ENCODE data around the gene PHF13. TPM values are rescaled to one million over a fixed set of nuclear protein-coding genes. Genes with fewer than 3 reads are reported as not detected.

PHF13 gene
- total RNA-seq, 2 donors from 2014 or later = 13.8 to 79.2 TPM

GRCh38 chr1:6646499-6647148 is 33.1 kb downstream of the PHF13 start:
- TF ChIP-seq CTCF (IDR thresholded peaks at IDR 0.05) (peak in 3 of 4 experiments; percentile 56 to 81 (median 68)), POLR2A (IDR thresholded peaks at IDR 0.05) (no peak), POLR2AphosphoS5 (IDR thresholded peaks at IDR 0.05) (peak; percentile 52)
- no peak overlapping the region for H3K27ac ChIP-seq
- no peaks in the 10 kb centered on the region for H3K4me1 ChIP-seq (replicated peaks)
- WGBS = 58% methylated on average over 10 of the region's 10 CpGs
- no peaks in the 10 kb centered on the region for H3K36me3 ChIP-seq
- H3K27me3 ChIP-seq (replicated peaks; ENCODE audit: insufficient read depth) = no peaks in the 10 kb centered on the region
- peak; percentile 29 for DNase-seq (ENCODE audit: low spot score)
- no peaks in the 10 kb centered on the region for H3K9me3 ChIP-seq
- intact Hi-C loops (cut with DNase I) = loop anchor here (2.0 kb wide), 1 partner anchor 158 kb away; no protein-coding TSS in a partner anchor
- H3K4me3 ChIP-seq = no peak overlapping the region

DNA sequence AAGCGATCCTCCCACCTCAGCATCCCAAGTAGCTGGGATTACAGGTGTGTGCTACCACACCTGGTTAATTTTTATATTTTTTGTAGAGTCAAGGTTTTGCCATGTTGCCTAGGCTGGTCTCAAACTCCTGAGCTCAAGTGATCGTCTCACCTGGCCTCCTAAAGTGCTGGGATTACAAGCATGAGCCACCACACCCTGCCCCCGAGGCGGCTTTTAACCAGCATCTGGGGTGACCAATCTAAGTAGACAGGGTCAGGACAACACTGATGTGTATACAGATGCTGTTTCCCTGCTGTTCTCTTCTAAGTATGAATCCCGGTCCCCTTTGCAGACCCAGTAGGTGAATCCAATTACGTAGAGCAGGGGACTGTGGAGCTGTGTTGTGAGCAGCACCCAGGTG is 35.0 kb downstream of the PHF13 start:
- H3K9me3 ChIP-seq = no peaks in the 10 kb centered on the region
- whole genome bisulfite sequencing = 89% methylated on average over 6 of the region's 6 CpGs
- H3K4me1 ChIP-seq (replicated peaks) = no peaks in the 10 kb centered on the region
- TF ChIP-seq POLR2A (IDR thresholded peaks at IDR 0.05) = no peak
- no peak for TF ChIP-seq POLR2AphosphoS5 (IDR thresholded peaks at IDR 0.05)
- DNase-seq (ENCODE audit: low spot score) = no peak
- no peaks in the 10 kb centered on the region for H3K27me3 ChIP-seq (replicated peaks; ENCODE audit: insufficient read depth)
- no peaks in the 10 kb centered on the region for H3K36me3 ChIP-seq
- H3K4me3 ChIP-seq = no peak overlapping the region
- intact Hi-C loops (cut with DNase I) = no loop called here
- no peak overlapping the region for H3K27ac ChIP-seq

DNA sequence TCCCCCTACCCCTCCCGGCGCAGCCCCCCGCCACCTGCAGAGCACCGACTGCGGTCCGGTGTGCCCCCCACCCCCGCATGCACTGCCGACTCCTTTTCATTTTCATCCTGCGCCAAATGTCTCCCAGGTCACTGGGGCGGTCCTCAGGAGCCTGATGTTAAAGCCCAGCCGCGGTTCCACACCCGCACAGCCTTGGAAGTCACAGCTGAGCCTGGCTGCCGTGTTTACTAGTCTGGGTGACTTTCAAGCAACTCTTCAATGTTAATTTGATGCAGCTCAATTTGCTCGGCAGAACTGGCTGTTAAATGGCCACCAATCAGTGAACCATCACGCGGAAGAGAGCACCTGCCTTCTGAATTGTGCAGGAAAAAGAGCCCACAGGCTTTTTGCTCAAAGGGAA is 38.4 kb downstream of the PHF13 start:
- no peak for TF ChIP-seq POLR2AphosphoS5 (IDR thresholded peaks at IDR 0.05)
- TF ChIP-seq CTCF (IDR thresholded peaks at IDR 0.05) = no peak
- TF ChIP-seq POLR2A (IDR thresholded peaks at IDR 0.05) = no peak
- Histone ChIP-seq H3K4me3 (no peak overlapping the region), H3K27me3 (replicated peaks; ENCODE audit: insufficient read depth) (no peaks in the 10 kb centered on the region), H3K27ac (no peak overlapping the region), H3K36me3 (no peaks in the 10 kb centered on the region), H3K4me1 (replicated peaks) (no peaks in the 10 kb centered on the region), H3K9me3 (no peaks in the 10 kb centered on the region)
- no peak for DNase-seq (ENCODE audit: low spot score)
- 70% methylated on average over 17 of the region's 17 CpGs for WGBS
- intact Hi-C loops (cut with DNase I) = no loop called here

DNA sequence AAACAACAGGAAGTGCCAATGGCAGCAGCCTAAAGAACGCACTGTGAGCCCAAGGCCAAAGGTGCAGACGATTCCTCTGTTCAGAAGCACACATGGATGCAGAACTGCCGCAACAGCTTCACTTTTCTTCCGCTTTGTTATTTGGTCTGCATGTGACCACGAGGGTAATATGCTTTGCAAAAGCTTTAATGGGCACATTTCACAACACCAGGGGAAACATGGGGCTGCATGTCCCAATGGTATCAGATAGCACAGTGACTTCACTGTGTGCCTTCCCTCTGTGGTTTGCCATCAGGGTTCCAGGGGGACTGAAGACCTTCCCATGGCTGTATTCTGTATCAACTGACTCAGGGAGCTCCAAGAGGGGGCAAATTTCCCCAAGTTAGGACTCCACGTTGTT is 39.5 kb downstream of the PHF13 start:
- 78% methylated on average over 6 of the region's 6 CpGs for WGBS
- H3K9me3 ChIP-seq = no peaks in the 10 kb centered on the region
- TF ChIP-seq POLR2A (IDR thresholded peaks at IDR 0.05) (no peak), POLR2AphosphoS5 (IDR thresholded peaks at IDR 0.05) (no peak)
- no peaks in the 10 kb centered on the region for H3K4me1 ChIP-seq (replicated peaks)
- H3K4me3 ChIP-seq = no peak overlapping the region
- intact Hi-C loops (cut with DNase I) = no loop called here
- no peak overlapping the region for H3K27ac ChIP-seq
- DNase-seq (ENCODE audit: low spot score) = no peak
- no peaks in the 10 kb centered on the region for H3K36me3 ChIP-seq
- no peaks in the 10 kb centered on the region for H3K27me3 ChIP-seq (replicated peaks; ENCODE audit: insufficient read depth)

DNA sequence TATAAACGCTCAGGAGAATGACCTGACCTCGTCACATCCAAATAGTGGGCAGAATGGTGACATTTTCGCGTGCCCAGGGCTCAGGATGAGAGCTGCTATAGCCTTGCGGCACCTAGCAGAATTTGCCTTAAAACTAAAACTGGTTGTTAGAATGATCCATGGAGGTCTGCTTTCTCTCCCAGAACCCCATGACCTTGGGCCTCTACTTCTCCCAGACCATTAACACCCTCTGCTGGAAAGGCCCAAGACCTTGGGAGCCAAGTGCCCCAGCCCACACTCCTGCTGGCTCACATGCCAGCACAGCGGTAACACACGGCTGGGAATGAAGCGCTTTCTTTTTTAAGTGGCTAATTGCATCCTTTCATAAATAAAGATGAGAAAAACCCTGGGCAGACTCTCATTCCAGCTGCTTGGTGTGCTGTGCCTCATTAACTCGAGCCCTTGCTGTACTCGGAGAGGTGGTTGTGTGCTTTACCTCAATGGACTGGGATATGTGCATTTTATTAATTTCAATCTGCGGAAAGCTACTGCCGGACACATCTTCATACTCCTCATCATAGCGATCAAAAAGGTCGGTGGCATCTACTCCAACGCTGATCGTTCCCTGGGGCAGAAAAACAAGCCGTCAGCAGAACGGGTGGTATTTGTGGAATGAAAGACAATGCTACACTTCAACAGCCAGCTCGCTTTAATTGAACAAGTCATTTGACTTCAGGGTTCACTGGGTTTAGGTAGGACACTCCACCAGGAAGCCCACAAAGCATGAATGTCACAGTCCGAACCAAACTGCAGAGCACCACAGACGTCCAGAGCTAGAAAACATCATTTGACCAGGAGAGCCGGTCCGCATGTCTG is 40.1 kb downstream of the PHF13 start:
- intact Hi-C loops (cut with DNase I) = no loop called here

More for the DNA sequence above, 40.1 kb downstream of the PHF13 start:
- H3K36me3 ChIP-seq = no peaks in the 10 kb centered on the region
- no peak overlapping the region for H3K27ac ChIP-seq
- no peaks in the 10 kb centered on the region for H3K27me3 ChIP-seq (replicated peaks; ENCODE audit: insufficient read depth)
- DNase-seq (ENCODE audit: low spot score) = no peak
- H3K4me1 ChIP-seq (replicated peaks) = no peaks in the 10 kb centered on the region
- no peak overlapping the region for H3K4me3 ChIP-seq
- no peaks in the 10 kb centered on the region for H3K9me3 ChIP-seq
- TF ChIP-seq CTCF (IDR thresholded peaks at IDR 0.05) = no peak
- TF ChIP-seq POLR2AphosphoS5 (IDR thresholded peaks at IDR 0.05) = no peak
- no peak for TF ChIP-seq POLR2A (IDR thresholded peaks at IDR 0.05)
- 84% methylated on average over 23 of the region's 23 CpGs for WGBS

Data from prostate gland (tissue), 2 donors.